ENCODE results near the gene IGSF1.

IGSF1 gene

DNA sequence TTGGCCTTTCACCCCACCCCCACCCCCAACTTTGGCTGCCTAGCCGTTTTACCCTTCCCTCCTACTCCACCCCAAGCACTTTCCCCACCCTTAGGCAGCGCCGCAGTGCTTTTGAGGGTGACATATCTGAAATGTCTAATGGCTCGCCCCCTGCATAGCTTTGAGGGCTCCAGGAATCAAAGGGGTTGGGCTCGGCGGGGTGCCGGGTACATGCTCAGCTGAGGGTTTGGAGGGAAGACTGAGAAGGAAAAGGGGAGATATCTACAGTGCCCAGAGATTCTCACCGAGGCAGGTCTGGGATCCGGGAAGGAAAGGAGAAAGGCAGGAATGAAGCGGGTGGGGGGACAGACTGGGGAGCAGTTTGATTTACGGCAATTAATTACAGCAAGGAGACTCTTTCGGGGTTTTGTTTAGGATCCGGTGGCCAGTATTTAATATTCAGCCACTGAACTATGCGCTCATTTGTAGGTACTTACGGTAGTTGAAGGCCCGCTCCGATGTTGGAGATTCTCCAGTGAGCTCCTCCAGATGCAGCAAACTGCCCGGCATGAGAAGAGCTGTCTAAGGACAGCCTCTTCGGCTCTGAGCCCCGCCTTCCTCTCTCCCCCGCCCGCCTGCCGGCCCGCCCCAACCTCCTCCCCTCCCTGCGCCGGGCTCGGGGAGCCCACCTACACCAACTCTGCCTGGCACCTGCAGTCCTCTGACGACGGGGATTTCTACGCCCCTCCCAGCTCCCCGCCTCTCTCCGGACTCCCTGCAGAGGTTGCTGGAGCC, at the start of gene IGSF1:
Gene IGSF1 (minus strand): TSS at position 569 of the 774 bp plus-strand sequence. CDS start 2,632 bp downstream, outside the sequence.
- DNase-seq: no peak

GRCh38 chrX:131332331-131332730, 43.2 kb upstream of the IGSF1 start:
- no peak for DNase-seq

DNA sequence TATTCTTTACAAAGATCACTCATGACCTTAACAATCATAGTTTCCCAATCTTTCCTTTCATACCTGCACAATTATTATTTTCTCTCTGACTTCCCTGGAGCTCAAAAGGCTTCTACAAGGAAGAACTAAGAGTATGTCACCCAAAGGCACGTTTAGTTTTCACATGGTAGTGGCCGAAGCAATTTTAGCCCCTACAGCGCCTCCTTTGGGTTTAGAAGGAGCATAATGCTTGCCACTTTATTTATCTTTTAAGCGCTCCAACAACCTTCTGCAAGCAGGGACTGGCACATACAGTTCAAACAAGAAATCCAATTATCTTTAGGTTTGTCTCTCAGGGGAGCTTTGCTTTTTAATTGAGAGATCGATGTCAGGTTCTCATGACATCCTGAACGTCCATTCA, 42.0 kb upstream of the IGSF1 start:
- DNase-seq: no peak

- DNase-seq: no peak
These were observed 41.6 kb upstream of the IGSF1 start for GRCh38 chrX:131330735-131331134.

DNA sequence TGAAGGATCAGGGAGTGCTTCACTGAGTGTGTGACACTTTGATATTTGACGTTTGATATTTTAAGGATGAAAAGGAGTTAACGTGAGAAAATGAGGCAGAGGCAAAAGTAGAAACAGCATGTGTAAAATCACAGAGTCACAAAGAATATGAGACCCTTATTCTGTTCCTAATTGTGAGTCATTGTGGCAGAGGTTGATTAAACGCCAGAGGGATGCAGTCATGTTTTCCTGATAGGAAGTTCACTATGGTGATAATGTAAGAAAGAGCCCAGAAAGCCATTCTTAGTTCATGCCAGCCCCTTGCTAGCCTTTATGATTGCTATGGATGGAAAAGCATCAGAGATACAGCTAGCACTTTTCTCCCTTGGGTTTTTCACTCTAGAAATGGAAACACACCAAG, 33.5 kb upstream of the IGSF1 start:
- no peak for DNase-seq

DNA sequence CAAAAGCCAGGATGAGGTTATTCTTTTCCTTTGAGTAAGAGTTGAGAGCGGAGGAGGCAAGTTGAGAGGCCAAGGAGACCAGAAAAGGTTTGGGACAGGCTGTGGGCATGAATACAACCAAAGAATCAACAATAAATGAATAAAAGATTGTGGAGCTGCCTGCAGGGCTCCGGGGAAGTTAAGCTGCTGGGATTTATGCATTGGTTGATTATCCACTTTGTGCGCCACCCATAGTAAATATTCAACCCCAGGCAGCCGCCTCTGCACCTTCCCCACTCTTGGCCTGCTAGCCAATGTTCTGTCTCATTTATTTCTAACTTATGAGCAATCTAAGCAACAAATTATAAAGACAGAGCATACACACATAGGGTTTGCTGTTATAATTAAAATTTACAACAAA, 28.2 kb upstream of the IGSF1 start:
- DNase-seq: no peak

- DNase-seq: no peak
These were observed 27.2 kb upstream of the IGSF1 start for GRCh38 chrX:131316260-131316659.

- no peak for DNase-seq
These were observed 19.9 kb upstream of the IGSF1 start for GRCh38 chrX:131308980-131309379.

GRCh38 chrX:131306601-131307000, 17.5 kb upstream of the IGSF1 start:
- DNase-seq: no peak

DNA sequence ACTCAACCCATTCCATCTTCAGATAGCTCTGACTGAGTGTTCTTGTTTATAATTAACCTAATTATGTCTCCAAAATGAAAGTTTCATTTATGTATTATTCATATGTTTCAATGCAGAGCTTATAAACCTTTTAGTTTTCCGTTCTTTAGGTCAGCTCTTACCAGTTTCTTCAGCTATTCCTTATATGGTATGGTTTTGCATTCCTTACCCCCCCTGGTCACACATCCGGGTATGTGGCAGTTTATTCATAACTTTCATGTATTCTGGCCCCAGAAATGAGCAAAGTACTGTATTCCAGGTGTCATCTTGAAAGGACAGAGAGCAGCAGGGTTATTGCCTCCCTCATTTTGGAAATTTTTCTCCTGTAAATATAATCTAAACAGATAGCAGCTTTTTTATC, 16.8 kb upstream of the IGSF1 start:
- no peak for DNase-seq

DNA sequence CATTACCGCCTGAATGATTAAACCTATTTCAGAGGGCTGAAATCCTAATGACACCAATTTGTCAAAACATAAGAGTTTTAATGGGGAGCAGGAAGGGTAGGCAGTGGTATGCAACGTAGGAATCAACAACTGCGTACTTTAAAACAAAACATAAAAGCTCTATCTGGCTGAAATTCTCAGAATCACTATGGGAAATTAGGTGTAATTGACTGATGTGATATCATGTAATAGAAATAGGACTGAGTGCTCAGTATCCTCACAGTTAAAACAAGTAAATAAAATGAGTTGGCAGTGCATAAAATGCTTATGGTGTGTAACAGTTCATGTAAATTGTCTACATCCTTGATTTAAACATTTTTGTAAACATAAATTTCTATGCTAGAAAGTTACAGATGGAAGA, 13.6 kb upstream of the IGSF1 start:
- no peak for DNase-seq

GRCh38 chrX:131301155-131301554, 12.0 kb upstream of the IGSF1 start:
- DNase-seq: no peak

GRCh38 chrX:131298846-131299245, 9.7 kb upstream of the IGSF1 start:
- DNase-seq: no peak

DNA sequence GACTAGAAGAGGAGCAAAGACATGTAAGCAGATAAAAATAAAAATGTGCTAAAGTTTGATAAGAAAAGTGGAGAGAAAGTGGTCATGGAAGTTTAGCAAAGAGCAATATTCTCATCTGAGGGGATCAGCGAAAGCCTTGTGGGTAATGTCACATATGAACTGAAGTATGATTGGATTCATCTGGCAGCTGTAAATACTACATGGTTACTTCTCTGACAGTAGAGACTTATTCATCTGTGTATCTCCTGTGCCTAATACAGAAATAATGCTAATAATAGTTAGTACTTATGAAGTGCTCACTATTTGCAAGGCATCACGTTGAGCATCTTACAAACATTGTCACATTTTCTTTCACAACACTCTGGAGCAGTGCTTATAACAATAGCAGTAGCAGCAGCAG, 8.9 kb upstream of the IGSF1 start:
- no peak for DNase-seq

DNA sequence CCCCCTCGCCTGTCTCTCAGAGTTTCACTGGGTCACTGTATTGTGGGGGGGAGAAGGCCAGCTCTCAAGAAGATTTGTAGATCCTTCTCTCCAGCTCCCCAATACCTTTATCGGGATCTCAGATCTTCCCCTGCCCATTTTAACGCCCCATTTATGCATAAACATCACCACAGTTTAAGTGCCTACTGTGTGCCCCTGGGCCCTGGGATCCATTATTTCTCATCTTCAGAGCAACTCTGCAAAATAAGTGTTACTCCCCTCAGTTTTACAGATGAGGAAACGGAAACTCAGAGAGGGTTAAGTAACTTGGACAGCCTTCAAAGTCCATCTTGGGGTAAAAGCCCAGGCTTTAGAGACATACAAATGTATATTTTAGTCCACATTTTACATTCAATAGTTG, 421 bp upstream of the IGSF1 start:
- no peak for DNase-seq

DNA sequence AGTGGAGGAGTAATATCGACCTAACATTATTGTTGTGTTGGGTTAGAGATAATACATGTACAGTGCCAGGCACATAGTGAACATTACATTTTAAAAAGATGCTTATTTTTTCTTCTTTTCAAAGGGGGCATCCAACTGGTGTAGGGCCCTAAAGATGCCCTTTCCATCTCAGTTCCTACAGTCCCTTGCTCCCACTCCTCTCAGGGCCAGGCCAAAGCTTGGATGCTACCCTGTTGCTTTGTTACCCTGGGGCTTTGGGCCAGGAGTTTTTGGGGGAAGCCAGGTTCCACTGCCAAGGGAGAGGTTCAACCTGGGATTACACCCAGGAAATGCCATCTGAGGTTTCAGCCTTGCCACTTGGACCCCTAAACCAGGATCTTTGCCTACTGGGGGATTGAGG, 918 bp downstream of the IGSF1 start:
- no peak for DNase-seq

GRCh38 chrX:131287560-131288179, 1.4 kb downstream of the IGSF1 start:
- no peak for DNase-seq

GRCh38 chrX:131279617-131280016, 9.5 kb downstream of the IGSF1 start:
- DNase-seq: no peak

DNA sequence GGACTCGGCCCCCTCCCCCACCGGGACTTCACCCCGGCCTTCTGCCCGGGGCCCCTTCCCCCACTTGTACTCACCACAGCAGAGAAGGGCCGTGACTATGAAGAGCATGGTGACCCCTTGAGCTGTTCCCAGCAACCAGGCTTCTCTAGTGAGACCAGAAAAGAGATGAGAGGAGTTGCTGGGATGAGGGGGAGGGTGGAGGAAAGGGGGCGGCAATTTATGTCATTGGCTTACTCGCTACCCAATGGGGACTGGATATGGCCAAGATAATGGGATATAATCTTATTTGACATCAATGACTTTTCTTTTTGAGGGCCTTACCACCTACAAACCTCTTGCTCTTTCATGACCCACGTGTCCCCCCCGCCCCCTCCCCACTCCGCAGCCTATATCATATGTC, 9.9 kb downstream of the IGSF1 start:
- DNase-seq: no peak

DNA sequence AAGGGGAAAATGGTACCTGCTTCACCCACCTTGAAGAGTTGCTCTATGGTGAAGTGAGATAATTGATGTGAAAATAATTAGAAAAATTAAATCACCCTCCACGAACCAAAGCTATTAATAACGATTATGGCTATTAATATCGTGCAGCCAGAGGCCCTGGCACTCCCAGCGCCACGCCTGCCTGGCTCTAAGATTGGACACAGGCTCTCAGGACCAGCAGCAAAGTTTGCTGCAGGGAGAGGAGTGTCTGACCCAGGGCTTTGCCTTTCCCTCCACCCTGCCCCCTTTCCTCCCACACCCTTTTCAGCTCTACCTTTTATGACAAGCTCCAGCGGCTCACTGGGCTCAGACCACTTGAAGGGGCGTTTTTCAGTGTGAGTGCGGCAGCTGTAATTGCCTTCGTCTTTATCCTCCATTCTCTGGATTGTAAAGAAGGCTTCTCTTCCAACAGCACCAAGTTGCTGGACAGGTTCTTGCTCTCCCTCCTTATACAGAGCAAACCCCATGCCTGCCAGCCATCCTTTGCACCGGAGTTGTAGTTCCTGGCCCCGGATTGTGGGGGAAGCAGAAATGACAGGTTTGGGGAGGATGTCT, 11.5 kb downstream of the IGSF1 start:
- no peak for DNase-seq

DNA sequence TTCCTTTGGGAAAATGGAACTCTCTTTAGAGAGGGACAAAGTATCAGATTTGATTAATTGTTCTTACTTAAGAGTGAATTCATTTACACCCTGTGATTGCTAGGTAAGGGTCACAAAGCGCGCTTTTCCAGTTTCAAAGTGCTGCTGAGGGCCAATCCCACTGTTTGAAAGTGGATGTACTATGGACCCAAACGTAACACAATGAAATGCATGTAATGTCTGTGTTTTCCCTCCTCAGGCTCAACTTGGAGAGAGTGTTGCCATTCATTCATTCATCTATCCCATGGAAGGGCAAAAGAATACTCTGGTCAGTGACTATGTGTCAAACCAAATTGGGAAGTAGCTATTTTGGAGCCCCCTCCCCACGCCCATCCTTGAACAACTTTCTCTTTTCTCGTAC, 16.1 kb downstream of the IGSF1 start:
- no peak for DNase-seq

DNA sequence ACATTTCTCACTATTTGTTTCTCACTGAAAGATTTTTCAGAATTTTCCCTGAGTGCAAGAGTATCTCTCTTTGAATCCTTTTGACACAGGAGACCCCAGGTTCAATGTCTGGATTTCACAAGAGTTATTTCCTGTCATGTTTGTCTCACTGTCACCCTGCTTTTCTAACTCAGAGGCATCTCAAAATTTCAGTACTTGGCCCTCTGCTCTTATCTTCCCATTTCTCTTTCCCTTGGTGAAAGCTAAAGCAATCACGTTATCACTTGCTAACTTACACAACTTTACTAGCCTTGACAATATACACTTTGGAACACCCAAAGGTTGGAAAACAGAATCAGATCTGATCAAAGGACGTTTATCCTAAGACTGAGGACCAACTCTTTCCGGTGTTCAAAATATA, 17.3 kb downstream of the IGSF1 start:
- DNase-seq: no peak

GRCh38 chrX:131271274-131271673, 17.8 kb downstream of the IGSF1 start:
- DNase-seq: no peak

GRCh38 chrX:131270080-131270479, 19.0 kb downstream of the IGSF1 start:
- DNase-seq: no peak
